ENCODE results near the gene ALX3. TPM values are rescaled to one million over a fixed set of nuclear protein-coding genes. Genes with fewer than 3 reads are reported as not detected.

ALX3 gene
- total RNA-seq, 1 donor from 2014 or later: not detected

DNA sequence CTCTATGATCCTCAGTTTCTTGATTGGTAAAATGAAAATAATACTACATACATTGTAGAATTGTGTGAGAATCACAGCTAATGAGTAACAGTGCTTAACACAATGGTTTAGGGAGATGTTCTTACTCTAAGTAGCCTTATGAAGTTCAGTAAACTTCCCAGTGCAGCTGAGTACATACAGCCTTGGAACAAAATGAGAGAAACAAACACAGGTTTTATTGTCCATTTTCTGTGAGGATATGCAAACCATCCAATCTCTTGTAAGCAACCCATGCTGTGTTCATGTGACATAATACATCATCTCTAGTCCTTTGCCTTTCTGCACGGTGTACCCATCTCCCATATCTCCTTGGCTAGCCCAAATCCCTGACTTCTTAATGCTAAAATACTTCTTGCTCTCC, 50.7 kb downstream of the ALX3 start:
- no peak overlapping the region for H3K4me3 ChIP-seq (ENCODE audit: low read depth, low read length)
- DNase-seq (ENCODE audit: low read depth): no peak
- TF ChIP-seq, protein P1, sequence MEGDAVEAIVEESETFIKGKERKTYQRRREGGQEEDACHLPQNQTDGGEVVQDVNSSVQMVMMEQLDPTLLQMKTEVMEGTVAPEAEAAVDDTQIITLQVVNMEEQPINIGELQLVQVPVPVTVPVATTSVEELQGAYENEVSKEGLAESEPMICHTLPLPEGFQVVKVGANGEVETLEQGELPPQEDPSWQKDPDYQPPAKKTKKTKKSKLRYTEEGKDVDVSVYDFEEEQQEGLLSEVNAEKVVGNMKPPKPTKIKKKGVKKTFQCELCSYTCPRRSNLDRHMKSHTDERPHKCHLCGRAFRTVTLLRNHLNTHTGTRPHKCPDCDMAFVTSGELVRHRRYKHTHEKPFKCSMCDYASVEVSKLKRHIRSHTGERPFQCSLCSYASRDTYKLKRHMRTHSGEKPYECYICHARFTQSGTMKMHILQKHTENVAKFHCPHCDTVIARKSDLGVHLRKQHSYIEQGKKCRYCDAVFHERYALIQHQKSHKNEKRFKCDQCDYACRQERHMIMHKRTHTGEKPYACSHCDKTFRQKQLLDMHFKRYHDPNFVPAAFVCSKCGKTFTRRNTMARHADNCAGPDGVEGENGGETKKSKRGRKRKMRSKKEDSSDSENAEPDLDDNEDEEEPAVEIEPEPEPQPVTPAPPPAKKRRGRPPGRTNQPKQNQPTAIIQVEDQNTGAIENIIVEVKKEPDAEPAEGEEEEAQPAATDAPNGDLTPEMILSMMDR (conservative IDR thresholded peaks at IDR 0.05; ENCODE audit: low read depth, low read length): no peak

DNA sequence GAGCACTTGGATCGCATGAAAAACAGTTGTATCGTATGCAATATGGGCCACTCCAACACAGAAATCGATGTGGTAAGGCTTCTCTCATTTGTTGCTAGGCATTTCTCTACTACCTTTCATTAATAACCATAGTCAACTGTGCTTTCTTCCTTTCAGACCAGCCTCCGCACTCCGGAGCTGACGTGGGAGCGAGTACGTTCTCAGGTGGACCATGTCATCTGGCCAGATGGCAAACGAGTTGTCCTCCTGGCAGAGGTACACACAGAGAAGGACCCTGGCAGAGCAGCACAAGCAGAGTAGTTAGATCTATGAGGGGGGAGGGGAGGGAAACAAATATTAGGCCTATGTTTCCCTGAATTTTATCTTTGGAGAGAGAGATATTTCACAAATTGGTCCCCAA, 52.1 kb downstream of the ALX3 start:
- TF ChIP-seq, protein P1 (conservative IDR thresholded peaks at IDR 0.05; ENCODE audit: low read depth, low read length): no peak
- no peak for DNase-seq (ENCODE audit: low read depth)
- no peak overlapping the region for H3K4me3 ChIP-seq (ENCODE audit: low read depth, low read length)

DNA sequence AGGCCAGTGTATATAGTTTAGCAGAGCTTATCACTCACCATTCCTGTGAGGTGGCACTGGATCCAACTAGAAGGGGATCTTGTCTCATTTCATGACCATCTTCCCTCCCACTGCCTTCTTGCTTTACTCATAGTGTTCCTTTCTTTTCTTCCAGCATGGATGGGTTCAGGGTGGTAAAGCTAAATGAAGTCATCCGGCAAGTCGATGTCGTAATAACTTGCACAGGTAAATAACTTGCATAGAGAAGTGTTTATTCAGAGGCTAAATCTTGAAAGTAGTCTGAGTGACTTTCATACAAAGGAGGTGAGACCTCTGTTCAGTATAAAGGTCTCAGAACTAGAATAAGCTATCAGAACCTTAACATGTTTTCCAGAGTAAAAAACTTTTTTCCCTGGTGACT, 52.7 kb downstream of the ALX3 start:
- TF ChIP-seq, protein P1 (conservative IDR thresholded peaks at IDR 0.05; ENCODE audit: low read depth, low read length): no peak
- H3K4me3 ChIP-seq (ENCODE audit: low read depth, low read length): no peak overlapping the region
- no peak for DNase-seq (ENCODE audit: low read depth)

DNA sequence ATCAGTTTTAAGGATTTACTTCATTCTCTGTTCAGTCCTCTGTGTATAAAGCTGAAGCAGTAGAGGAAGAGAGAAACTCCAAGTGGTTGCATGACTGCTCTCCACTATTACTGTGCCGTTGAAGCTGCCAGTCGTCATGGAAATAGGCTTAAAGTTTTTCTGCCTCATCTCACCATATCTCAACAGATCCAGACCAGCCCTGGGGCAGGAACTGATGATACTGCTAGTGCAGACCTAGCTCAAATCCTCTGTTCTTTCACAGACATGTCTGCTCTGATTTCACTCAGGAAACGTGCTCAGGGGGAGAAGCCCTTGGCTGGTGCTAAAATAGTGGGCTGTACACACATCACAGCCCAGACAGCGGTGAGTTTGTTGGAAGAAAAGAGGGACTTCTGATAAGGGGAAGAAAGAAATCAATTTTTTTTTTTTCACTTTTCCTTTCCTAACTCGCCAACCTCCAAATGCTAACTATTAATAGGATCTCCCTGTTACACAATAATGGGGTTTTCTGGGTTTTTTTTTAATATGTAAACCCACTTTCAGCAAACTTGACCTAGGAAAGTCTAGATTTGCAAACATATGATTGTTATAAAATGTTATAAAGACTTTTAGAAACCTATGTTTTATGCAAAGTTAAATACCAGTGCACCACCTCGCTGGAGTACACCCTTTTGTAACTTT, 58.2 kb downstream of the ALX3 start:
- no peak overlapping the region for H3K4me3 ChIP-seq (ENCODE audit: low read depth, low read length)
- TF ChIP-seq, protein P1 (conservative IDR thresholded peaks at IDR 0.05; ENCODE audit: low read depth, low read length): no peak
- no peak for DNase-seq (ENCODE audit: low read depth)

DNA sequence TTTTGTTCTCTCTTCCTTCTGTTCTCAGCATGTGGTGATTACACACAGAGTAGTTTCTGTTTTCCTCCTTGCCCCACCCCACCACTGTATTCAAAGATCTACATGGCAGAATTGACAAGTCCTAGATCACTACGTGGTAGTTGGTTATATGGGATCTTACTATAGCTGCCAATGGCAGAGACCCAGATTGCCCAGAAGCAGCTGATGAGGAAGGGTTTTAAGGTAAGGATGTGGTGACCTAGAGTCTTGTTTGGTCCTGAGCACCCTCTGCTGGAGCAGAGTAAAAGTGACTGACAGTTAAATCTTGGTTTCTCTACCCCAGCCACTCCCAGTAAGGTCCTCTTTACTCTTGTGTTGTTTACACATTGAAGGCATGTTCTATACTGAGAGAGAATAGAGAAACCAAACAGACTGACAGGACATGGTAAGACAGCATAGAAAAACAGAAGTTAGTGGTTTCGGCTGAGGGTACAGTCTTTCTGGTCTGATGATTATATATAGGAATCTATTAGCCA, 58.9 kb downstream of the ALX3 start:
- DNase-seq (ENCODE audit: low read depth): no peak
- TF ChIP-seq, protein P1 (conservative IDR thresholded peaks at IDR 0.05; ENCODE audit: low read depth, low read length): peak; percentile 71

More for the DNA sequence above, 58.9 kb downstream of the ALX3 start:
- no peak overlapping the region for H3K4me3 ChIP-seq (ENCODE audit: low read depth, low read length)

Other genes with a start within 250 kb of the ALX3 start
- gene CSF1, start 159.8 kb downstream of the ALX3 start, total RNA-seq: 12.6 and 20.1 TPM in 2 replicates
- gene AHCYL1, start 85.9 kb downstream of the ALX3 start, total RNA-seq: 46.4 and 54.9 TPM in 2 replicates
- gene STRIP1, start 36.0 kb downstream of the ALX3 start, total RNA-seq: 28.6 and 28.9 TPM in 2 replicates
- not detected in 2 replicates for gene UBL4B, start 41.8 kb upstream of the ALX3 start, total RNA-seq
- gene SLC6A17, start 79.8 kb upstream of the ALX3 start, total RNA-seq: 0.35 and 0.43 TPM in 2 replicates
- gene KCNC4, start 139.6 kb upstream of the ALX3 start, total RNA-seq: 2.1 and 4.2 TPM in 2 replicates